HepG2 (cell line): ENCODE measurements around the gene H19. TPM values are rescaled to one million over a fixed set of nuclear protein-coding genes. Genes with fewer than 3 reads are reported as not detected.

Source experiments
- ATAC-seq: fragments of 200-7000 bp; cut with Tn5 transposase; 3 replicates; pipeline ENCODE4 v1.9.1; 2020; ENCODE audit warnings: mild to moderate bottlenecking, moderate library complexity
- BruUV-seq: library from RNA; stranded (reverse); fragments of 400-500 nt; replicated peaks from 2 replicates; lab custom pipeline; 2021; lab: Mats Ljungman, UMichigan
- CTCF ChIA-PET: fragments of 300-600 bp; formaldehyde crosslinking; extraction: SDS; loops from one replicate; lab custom pipeline; 2021; ENCODE audit warnings: low total read pairs, inconsistent platforms, low intra/inter-chr PET ratio; lab: Yijun Ruan, JAX
- POLR2A ChIA-PET: fragments of 350-600 bp; sonication (Branson Sonifier 250); formaldehyde crosslinking; loops from one replicate; lab custom pipeline; 2020; ENCODE audit warnings: antibody characterized with exemption, inconsistent platforms; lab: Yijun Ruan, JAX
- DNase-seq: peaks from one replicate; pipeline ENCODE4 v3.0.0-alpha.2; 2015; ENCODE audit warnings: low spot score
- FAIRE-seq: peaks from 3 replicates; lab custom pipeline; 2011; peaks lifted over from hg19 to GRCh38; lab: Jason Lieb, UNC
- H2AFZ ChIP-seq: one replicate; pipeline ENCODE4 v1.6.1; 2011; ENCODE audit warnings: low read length, inconsistent platforms
- H3K27ac ChIP-seq: fragments of 300-600 bp; 3 replicates; pipeline ENCODE4 v1.8.0; 2011; ENCODE audit warnings: mixed run types, mild to moderate bottlenecking, mixed read lengths, low read length, inconsistent platforms; ENCODE audit not compliant: insufficient read depth; ENCODE audit errors: extremely low read length
- H3K27me3 ChIP-seq, 2 experiments: fragments of 200-600 bp in 1 of 2; 2 replicates in 1 of 2; 3 replicates in 1 of 2; pipeline versions ENCODE4 v1.6.0 to v1.8.0; 2011; ENCODE audit warnings: low read length in 2 of 2, mild to moderate bottlenecking in 2 of 2, moderate library complexity in 2 of 2, inconsistent platforms in 1 of 2; ENCODE audit not compliant: insufficient read depth in 2 of 2, control insufficient read depth in 1 of 2
- H3K36me3 ChIP-seq, 2 experiments: fragments of 200-600 bp in 1 of 2; replicated peaks in 1 of 2; 2 replicates in 1 of 2; 3 replicates in 1 of 2; pipeline versions ENCODE4 v1.5.1 to v1.8.0; 2011; ENCODE audit warnings: low read length in 2 of 2, inconsistent platforms in 1 of 2; ENCODE audit not compliant: insufficient read depth in 2 of 2, control insufficient read depth in 1 of 2
- H3K4me1 ChIP-seq: 2 replicates; pipeline ENCODE4 v1.5.1; 2012; ENCODE audit warnings: low read length, inconsistent platforms; ENCODE audit not compliant: insufficient read depth
- H3K4me2 ChIP-seq: 2 replicates; pipeline ENCODE4 v1.6.0; 2011; ENCODE audit warnings: low read depth, low read length, inconsistent platforms
- H3K4me3 ChIP-seq, 3 experiments: fragments of 200-600 bp in 1 of 3; sonication (generic), shearing (Covaris generic) in 1 of 3; replicated peaks in 1 of 3; 2 replicates each; pipeline ENCODE4 v1.5.1; 2011 to 2016; ENCODE audit warnings: low read length in 3 of 3, inconsistent platforms in 2 of 3, low read depth in 2 of 3, mild to moderate bottlenecking in 2 of 3, control low read depth in 1 of 3, mixed read lengths in 1 of 3; ENCODE audit not compliant: insufficient read depth in 1 of 3
- H3K79me2 ChIP-seq: one replicate; pipeline ENCODE4 v1.6.1; 2011; ENCODE audit warnings: low read length, inconsistent platforms; ENCODE audit not compliant: insufficient read depth
- H3K9ac ChIP-seq: 2 replicates; pipeline ENCODE4 v1.6.0; 2011; ENCODE audit warnings: mild to moderate bottlenecking, low read depth, low read length, inconsistent platforms; ENCODE audit not compliant: insufficient read depth
- H3K9me3 ChIP-seq: 2 replicates; pipeline ENCODE4 v1.5.1; 2012; ENCODE audit warnings: mild to moderate bottlenecking, low read length
- H4K20me1 ChIP-seq: 2 replicates; pipeline ENCODE4 v1.6.0; 2011; ENCODE audit warnings: inconsistent platforms, mild to moderate bottlenecking, low read length, moderate library complexity; ENCODE audit not compliant: insufficient read depth
- HHEX ChIP-seq: IDR thresholded peaks from 2 replicates; pipeline ENCODE4 v1.6.1; 2016; ENCODE audit warnings: control low read depth
- NR2F2 ChIP-seq: IDR thresholded peaks from 2 replicates; pipeline ENCODE4 v1.6.1; 2012; ENCODE audit warnings: low read depth, inconsistent platforms, borderline replicate concordance
- WGBS: methylation state at CpG from one replicate; pipeline ENCODE4 v1.1.6; 2017; ENCODE audit warnings: low lambda C conversion rate; 5-methylcytosine and 5-hydroxymethylcytosine counted together
- in situ Hi-C: cut with HindIII; loops from 2 replicates; pipeline ENCODE4 v1.10.0; 2017; ENCODE audit warnings: low pct_unique_long_range_greater_than_20kb; ENCODE audit not compliant: extremely low pct_ligation_motif_present
- intact Hi-C: fragments of 100-400 bp; cut with micrococcal nuclease; formaldehyde crosslinking; loops from one replicate; pipeline ENCODE4 v1.10.0; 2022; ENCODE audit not compliant: unreplicated experiment
- polyA plus RNA-seq, 8 experiments: library from polyadenylated mRNA; depleted of rRNA in 3 of 8; stranded (reverse) in 7 of 8; unstranded in 1 of 8; fragments of >200 nt; fragmentation: Illumina TruSeq in 4 of 8; extraction: Trizol in 4 of 8; gene quantifications; 2 replicates each; pipeline versions ENCODE4 v1.2.1 to v1.2.3, GENCODE V29; 2011 to 2016; ENCODE audit warnings: low read depth in 4 of 8, missing spikeins in 1 of 8, mixed read lengths in 1 of 8; ENCODE audit not compliant: insufficient read depth in 1 of 8
- total RNA-seq, 5 experiments: library from RNA; depleted of rRNA; stranded (reverse); fragments of >200 nt; fragmentation: Illumina TruSeq; extraction: Trizol; gene quantifications; 2 replicates each; pipeline ENCODE4 v1.2.3, GENCODE V29; 2016; ENCODE audit warnings: low read depth in 1 of 5
- TF ChIP-seq, protein P1 (sequence below): sonication (generic); formaldehyde crosslinking; IDR thresholded peaks from 2 replicates; pipeline ENCODE4 v1.4.0; 2020; ENCODE audit warnings: missing genetic modification reagents, borderline replicate concordance
- TF ChIP-seq, protein P2 (sequence below): sonication (generic); formaldehyde crosslinking; IDR thresholded peaks from 2 replicates; pipeline ENCODE4 v1.4.0; 2020; ENCODE audit warnings: missing genetic modification reagents, borderline replicate concordance
- TF ChIP-seq, protein P3 (sequence below): sonication (generic); formaldehyde crosslinking; IDR thresholded peaks from 2 replicates; pipeline ENCODE4 v1.8.0; 2022; ENCODE audit warnings: low read depth, missing genetic modification reagents
- TF ChIP-seq, protein P4 (sequence below): sonication (generic); formaldehyde crosslinking; IDR thresholded peaks from 2 replicates; pipeline ENCODE4 v1.9.0; 2021; ENCODE audit warnings: missing genetic modification reagents, mild to moderate bottlenecking, borderline replicate concordance

Gene H19
- total and polyA plus RNA-seq, 2 of the 13 experiments (the other 11 are each of a cell fraction or from before 2014, with no cell fraction given) = 1.2 to 2.4 TPM

DNA sequence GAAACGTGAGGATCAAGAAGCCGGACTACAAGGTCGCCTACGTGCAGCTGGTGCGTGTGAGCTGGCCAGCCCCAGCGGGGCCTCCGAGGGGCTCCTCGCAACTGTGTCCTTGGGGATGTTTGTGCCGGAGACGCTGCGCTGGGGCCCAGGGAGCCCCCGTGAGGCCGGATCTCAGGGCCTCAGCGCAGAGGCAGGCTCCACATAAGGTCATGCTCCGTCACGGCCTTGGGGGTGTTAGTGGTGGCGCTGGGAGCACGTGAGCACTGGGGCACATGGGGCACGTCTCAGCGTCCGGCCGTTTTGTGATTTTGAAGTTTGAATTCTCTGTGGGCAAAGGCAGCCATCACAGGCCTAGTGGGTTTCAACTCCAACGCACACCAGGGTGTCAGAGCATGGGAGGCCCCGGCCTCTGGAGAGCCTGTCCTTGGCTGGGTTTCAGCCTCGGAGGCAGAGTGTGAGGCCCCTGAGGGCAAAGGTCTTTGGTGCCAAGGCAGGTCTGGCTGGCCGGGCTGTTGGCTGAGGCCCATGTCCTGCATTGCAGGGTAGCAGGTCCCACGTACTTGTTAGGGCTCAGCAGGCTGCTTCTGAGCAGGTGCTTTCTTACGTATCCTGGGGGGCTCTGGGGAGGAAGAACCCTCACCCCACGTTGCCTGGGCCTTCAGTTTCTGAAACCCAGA, 44.7 kb downstream of the H19 start:
- Histone ChIP-seq H3K4me3 (no peak overlapping the region), H4K20me1 (no peaks in the 10 kb centered on the region), H3K27ac (no peak overlapping the region), H3K79me2 (no peaks in the 10 kb centered on the region), H3K9ac (no peak overlapping the region), H3K36me3 (no peaks in the 10 kb centered on the region), H3K4me2 (no peak overlapping the region), H3K4me1 (no peaks in the 10 kb centered on the region), H3K9me3 (no peaks in the 10 kb centered on the region), H3K27me3 (no peaks in the 10 kb centered on the region), H2AFZ (no peak overlapping the region)
- CTCF ChIA-PET = interaction anchor here (0.8 to 2.6 kb wide), 4 partner anchors 69 to 198 kb away, joined by 3 to 45 read pairs (median 4); no protein-coding TSS in a partner anchor
- intact Hi-C loops = no loop called here
- ATAC-seq (peak; percentile 52), DNase-seq (no peak), FAIRE-seq (no peak)
- WGBS = no CpG with 5 or more reads among the region's 29 CpGs
- BruUV-seq = TSS peak; percentile 39
- POLR2A ChIA-PET = interaction anchor here (0.9 to 4.5 kb wide), 5 partner anchors 29 to 198 kb away, joined by 3 to 37 read pairs (median 4); no protein-coding TSS in a partner anchor
- TF ChIP-seq, protein P1, sequence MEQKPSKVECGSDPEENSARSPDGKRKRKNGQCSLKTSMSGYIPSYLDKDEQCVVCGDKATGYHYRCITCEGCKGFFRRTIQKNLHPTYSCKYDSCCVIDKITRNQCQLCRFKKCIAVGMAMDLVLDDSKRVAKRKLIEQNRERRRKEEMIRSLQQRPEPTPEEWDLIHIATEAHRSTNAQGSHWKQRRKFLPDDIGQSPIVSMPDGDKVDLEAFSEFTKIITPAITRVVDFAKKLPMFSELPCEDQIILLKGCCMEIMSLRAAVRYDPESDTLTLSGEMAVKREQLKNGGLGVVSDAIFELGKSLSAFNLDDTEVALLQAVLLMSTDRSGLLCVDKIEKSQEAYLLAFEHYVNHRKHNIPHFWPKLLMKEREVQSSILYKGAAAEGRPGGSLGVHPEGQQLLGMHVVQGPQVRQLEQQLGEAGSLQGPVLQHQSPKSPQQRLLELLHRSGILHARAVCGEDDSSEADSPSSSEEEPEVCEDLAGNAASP = no peak
- TF ChIP-seq, protein P2, sequence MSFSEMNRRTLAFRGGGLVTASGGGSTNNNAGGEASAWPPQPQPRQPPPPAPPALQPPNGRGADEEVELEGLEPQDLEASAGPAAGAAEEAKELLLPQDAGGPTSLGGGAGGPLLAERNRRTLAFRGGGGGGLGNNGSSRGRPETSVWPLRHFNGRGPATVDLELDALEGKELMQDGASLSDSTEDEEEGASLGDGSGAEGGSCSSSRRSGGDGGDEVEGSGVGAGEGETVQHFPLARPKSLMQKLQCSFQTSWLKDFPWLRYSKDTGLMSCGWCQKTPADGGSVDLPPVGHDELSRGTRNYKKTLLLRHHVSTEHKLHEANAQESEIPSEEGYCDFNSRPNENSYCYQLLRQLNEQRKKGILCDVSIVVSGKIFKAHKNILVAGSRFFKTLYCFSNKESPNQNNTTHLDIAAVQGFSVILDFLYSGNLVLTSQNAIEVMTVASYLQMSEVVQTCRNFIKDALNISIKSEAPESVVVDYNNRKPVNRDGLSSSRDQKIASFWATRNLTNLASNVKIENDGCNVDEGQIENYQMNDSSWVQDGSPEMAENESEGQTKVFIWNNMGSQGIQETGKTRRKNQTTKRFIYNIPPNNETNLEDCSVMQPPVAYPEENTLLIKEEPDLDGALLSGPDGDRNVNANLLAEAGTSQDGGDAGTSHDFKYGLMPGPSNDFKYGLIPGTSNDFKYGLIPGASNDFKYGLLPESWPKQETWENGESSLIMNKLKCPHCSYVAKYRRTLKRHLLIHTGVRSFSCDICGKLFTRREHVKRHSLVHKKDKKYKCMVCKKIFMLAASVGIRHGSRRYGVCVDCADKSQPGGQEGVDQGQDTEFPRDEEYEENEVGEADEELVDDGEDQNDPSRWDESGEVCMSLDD (CRISPR knock-in tag) = no peak
- TF ChIP-seq, protein P3, sequence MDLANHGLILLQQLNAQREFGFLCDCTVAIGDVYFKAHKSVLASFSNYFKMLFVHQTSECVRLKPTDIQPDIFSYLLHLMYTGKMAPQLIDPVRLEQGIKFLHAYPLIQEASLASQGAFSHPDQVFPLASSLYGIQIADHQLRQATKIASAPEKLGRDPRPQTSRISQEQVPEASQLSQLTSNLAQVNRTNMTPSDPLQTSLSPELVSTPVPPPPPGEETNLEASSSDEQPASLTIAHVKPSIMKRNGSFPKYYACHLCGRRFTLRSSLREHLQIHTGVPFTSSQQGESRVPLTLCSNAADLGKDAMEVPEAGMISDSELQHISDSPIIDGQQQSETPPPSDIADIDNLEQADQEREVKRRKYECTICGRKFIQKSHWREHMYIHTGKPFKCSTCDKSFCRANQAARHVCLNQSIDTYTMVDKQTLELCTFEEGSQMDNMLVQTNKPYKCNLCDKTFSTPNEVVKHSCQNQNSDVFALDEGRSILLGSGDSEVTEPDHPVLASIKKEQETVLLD (CRISPR knock-in tag) = no peak
- TF ChIP-seq, protein P4, sequence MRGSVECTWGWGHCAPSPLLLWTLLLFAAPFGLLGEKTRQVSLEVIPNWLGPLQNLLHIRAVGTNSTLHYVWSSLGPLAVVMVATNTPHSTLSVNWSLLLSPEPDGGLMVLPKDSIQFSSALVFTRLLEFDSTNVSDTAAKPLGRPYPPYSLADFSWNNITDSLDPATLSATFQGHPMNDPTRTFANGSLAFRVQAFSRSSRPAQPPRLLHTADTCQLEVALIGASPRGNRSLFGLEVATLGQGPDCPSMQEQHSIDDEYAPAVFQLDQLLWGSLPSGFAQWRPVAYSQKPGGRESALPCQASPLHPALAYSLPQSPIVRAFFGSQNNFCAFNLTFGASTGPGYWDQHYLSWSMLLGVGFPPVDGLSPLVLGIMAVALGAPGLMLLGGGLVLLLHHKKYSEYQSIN (CRISPR knock-in tag) = no peak
- TF ChIP-seq HHEX (CRISPR knock-in tag) (no peak), NR2F2 (no peak)
- in situ Hi-C loops = no loop called here
